ENCODE measurements around the gene OBSCN. TPM values are rescaled to one million over a fixed set of nuclear protein-coding genes. Genes with fewer than 3 reads are reported as not detected.
"Not testable (repeated sequence)": the region's sequence is repeated elsewhere in the genome, so short reads cannot be mapped to it uniquely, and the experiment has no call there.

OBSCN gene
- total RNA-seq, 2 experiments from 2014 or later, result 14.3 to 14.9 TPM

DNA sequence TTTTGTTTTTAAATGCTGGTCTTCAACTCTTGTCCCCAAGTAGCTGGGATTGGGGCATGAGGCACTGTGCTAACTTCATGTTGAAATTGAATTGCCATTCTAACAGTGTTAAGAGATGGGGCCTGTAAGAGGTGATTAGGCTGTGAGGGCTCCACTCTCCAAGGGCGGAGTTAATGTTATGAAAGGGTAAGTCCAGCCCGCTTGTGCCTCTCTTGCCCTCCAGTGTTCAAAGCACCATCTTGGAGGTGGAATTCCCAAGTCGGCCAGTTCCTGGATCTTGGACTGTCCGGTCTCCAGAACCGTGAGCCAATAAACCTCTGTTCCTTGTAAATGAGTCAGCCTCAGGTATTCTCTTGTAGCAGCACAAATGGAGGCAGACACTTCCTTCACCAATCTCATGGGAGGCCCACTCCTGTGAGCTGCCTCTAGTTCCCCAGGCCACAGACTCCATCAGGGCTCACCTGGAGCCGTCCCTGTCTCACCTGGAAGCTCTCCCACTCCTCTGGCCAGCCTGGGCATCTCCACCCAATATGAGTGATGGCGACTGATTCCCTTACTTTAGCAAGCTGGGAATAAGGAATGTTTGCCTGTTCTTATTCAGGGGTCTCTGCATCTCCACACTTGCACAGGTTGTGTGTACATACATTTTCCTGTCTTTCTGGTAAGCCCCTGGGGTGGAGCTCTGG is 26.7 kb upstream of the OBSCN start:
- ChIA-PET POLR2A (no interaction called here), CTCF (no interaction called here)
- intact Hi-C loops (cut with micrococcal nuclease), result no loop called here
- Mint-ChIP-seq H3K9me3 (no peaks in the 10 kb centered on the region), H3K4me3 (no peak overlapping the region), H3K36me3 (no peaks in the 10 kb centered on the region), H3K4me1 (ENCODE audit: low read depth) (peaks cover 10% of the 10 kb centered on the region), H3K27me3 (no peaks in the 10 kb centered on the region), H3K27ac (no peak overlapping the region)
- DNase-seq, result no peak

DNA sequence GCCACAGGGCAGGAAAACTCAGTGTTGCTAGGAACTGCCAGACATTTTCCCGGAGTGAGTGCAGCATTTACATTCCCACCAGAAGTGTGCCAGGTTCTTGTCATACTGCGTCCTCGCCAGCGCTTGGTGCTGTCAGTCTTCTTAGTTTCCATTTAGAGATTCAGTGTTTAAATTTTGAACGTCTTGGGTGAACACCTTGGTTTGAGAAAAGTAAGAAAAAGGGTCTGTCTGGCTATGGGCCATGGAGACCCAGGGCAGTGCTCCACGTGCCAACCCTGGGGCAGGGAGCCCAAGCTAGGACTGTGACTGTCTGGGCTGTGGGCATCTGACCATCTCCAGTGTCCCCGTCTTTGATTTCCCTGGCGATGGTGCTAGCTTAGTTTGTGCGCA is 26.2 kb upstream of the OBSCN start:
- POLR2A ChIA-PET, result no interaction called here

DNA sequence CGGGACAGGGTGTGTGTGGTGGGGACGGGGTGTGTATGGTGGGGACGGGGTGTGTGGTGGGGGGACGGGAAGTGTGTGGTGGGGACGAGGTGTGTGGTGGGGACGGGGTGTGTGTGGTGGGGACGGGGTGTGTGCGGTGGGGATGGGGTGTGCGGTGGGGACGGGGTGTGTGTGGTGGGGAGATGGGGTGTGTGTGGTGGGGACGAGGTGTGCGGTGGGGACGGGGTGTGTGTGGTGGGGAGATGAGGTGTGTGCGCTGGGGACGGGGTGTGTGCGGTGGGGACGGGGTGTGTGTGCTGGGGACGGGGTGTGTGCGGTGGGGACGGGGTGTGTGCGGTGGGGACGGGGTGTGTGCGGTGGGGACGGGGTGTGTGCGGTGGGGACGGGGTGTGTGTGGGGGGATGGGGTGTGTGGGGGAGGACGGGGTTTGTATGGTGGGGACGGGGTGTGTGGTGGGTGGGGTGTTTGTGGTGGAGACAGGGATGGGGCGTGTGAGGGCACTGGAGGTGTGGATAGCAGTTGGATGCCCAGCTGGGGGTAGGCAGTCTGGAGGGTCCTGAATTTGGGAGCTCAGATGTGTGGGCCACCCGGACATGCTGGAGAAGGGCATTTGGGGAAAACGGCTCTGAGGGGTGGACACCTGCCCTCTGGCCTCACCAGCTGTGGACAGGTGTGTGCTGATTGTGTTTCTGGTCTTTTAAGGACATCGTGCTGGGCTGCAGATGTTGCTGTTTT is 25.4 kb upstream of the OBSCN start:
- POLR2A ChIA-PET, result no interaction called here
- intact Hi-C loops (cut with micrococcal nuclease), result no loop called here

More for the DNA sequence above, 26.2 kb upstream of the OBSCN start:
- intact Hi-C loops (cut with micrococcal nuclease), result no loop called here
- H3K36me3 Mint-ChIP-seq, result no peaks in the 10 kb centered on the region
- H3K9me3 Mint-ChIP-seq, result no peaks in the 10 kb centered on the region
- DNase-seq, result no peak
- H3K4me3 Mint-ChIP-seq, result no peak overlapping the region
- CTCF ChIA-PET, result no interaction called here
- peaks cover 15% of the 10 kb centered on the region for H3K4me1 Mint-ChIP-seq (ENCODE audit: low read depth)
- H3K27me3 Mint-ChIP-seq, result no peaks in the 10 kb centered on the region
- no peak overlapping the region for H3K27ac Mint-ChIP-seq

DNA sequence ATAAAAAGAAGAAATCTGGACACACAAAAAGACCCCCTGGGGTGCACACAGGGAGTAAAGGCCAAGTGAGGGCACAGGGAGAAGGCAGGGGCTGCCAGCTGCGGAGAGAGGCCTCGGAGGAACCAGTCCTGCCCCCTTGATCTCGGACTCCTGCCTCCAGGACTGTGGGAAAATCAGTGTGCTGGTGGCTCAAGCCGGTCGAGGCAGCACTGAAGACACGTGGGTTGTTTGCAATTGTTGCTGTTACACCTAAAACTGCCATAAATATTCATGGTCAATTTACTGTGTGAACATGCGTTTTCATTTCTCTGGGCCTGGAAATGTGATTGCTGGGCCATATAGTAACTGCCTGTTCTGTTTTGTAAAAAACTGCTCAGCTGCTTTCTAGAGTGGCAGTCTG is 23.7 kb upstream of the OBSCN start:
- Mint-ChIP-seq H3K4me3 (no peak overlapping the region), H3K27ac (no peak overlapping the region), H3K27me3 (no peaks in the 10 kb centered on the region), H3K4me1 (ENCODE audit: low read depth) (peaks cover 17% of the 10 kb centered on the region), H3K36me3 (no peaks in the 10 kb centered on the region), H3K9me3 (no peaks in the 10 kb centered on the region)
- ChIA-PET CTCF (interaction anchor here (0.5 kb wide), 1 partner anchor 317 kb away, joined by 3 read pairs; no protein-coding TSS in a partner anchor), POLR2A (no interaction called here)
- intact Hi-C loops (cut with micrococcal nuclease), result no loop called here
- no peak for DNase-seq

More for the DNA sequence above, 25.4 kb upstream of the OBSCN start:
- Mint-ChIP-seq H3K4me1 (ENCODE audit: low read depth) (peaks cover 17% of the 10 kb centered on the region), H3K36me3 (no peaks in the 10 kb centered on the region), H3K4me3 (no peak overlapping the region), H3K9me3 (no peaks in the 10 kb centered on the region), H3K27ac (no peak overlapping the region), H3K27me3 (no peaks in the 10 kb centered on the region)
- no peak for DNase-seq
- CTCF ChIA-PET, result no interaction called here

GRCh38 chr1:228185641-228185965 is 22.2 kb upstream of the OBSCN start:
- no peaks in the 10 kb centered on the region for H3K27me3 Mint-ChIP-seq
- no peaks in the 10 kb centered on the region for H3K36me3 Mint-ChIP-seq
- no peak overlapping the region for H3K4me3 Mint-ChIP-seq
- ChIA-PET CTCF (interaction anchor here (0.6 kb wide), 1 partner anchor 617 kb away, joined by 3 read pairs; no protein-coding TSS in a partner anchor), POLR2A (no interaction called here)
- intact Hi-C loops (cut with micrococcal nuclease), result no loop called here
- peak; percentile 60 for DNase-seq
- H3K27ac Mint-ChIP-seq, result peak overlapping the region; percentile 67
- H3K4me1 Mint-ChIP-seq (ENCODE audit: low read depth), result peaks cover 23% of the 10 kb centered on the region
- no peaks in the 10 kb centered on the region for H3K9me3 Mint-ChIP-seq

DNA sequence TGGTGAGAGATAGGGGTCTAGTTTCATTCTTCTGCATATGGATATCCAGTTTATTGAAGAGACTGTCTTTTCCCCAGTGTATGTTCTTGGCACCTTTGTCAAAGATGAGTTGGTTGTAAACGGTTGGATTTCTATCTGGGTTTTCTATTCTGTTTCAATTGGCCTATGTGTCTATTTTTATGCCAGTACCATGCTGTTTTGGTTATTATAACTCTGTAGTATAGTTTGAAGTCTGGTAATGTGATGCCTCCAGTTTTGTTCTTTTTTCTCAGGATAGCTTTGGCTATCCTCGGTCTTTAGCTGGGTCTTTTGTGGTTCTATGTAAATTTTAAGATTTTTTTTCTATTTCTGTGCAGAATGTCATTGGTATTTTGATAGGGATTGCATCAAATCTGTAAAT is 19.6 kb upstream of the OBSCN start:
- H3K36me3 Mint-ChIP-seq; H3K4me3 Mint-ChIP-seq; DNase-seq; intact Hi-C loops (cut with micrococcal nuclease); POLR2A ChIA-PET; H3K9me3 Mint-ChIP-seq; H3K27me3 Mint-ChIP-seq; H3K27ac Mint-ChIP-seq: not testable (repeated sequence)
- CTCF ChIA-PET, result interaction anchor here (0.7 to 1.0 kb wide), 2 partner anchors 25 to 85 kb away, joined by 3 to 4 read pairs; partner anchors contain the start of gene C1orf35
- peaks cover 23% of the 10 kb centered on the region for H3K4me1 Mint-ChIP-seq (ENCODE audit: low read depth)

DNA sequence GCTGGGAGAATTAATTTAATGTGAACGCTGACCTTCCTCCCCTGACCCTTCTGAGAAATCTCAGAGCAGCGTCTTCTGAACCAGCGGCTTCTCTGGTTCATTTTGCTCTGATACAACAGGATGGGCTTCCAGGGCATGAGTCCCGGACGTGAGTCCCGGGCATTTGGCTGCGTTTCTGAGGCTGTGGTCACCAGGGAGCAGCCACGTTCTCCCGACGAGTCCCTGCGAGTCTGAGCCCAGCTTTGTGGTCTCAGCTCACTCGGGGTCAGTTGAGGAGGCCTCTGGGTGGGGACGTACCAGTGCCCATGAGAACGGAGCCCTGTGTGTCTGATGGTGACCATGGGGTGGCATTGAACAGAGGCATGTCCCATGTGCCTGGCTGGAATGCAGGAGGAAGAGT is 17.7 kb upstream of the OBSCN start:
- Mint-ChIP-seq H3K36me3 (no peaks in the 10 kb centered on the region), H3K27me3 (no peaks in the 10 kb centered on the region), H3K27ac (no peak overlapping the region), H3K9me3 (no peaks in the 10 kb centered on the region), H3K4me3 (no peak overlapping the region), H3K4me1 (ENCODE audit: low read depth) (peaks cover 22% of the 10 kb centered on the region)
- no peak for DNase-seq
- CTCF ChIA-PET, result no interaction called here
- intact Hi-C loops (cut with micrococcal nuclease), result no loop called here
- POLR2A ChIA-PET, result no interaction called here

DNA sequence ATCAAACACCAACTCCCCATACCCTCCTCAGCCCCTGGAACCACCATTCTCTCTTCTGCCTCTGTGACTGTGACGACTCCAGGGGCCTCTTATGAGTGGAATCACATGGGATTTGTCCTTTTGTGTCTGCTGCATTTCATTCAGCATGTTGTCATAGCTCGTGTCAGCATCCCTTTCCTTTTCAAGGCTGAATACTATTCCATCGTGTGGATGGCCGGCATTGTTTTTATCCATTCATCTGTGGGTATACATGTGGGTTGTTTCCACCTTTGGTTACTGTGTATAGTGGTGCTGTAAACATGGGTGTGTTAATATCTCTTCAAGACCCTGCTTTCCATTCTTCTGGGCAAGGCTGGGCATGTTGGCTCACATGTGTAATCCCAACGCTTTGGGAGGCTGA is 17.1 kb upstream of the OBSCN start:
- Mint-ChIP-seq H3K4me3 (no peak overlapping the region), H3K27me3 (no peaks in the 10 kb centered on the region), H3K27ac (no peak overlapping the region), H3K4me1 (ENCODE audit: low read depth) (peaks cover 16% of the 10 kb centered on the region), H3K9me3 (no peaks in the 10 kb centered on the region), H3K36me3 (no peaks in the 10 kb centered on the region)
- CTCF ChIA-PET, result no interaction called here
- DNase-seq, result no peak
- intact Hi-C loops (cut with micrococcal nuclease), result no loop called here
- POLR2A ChIA-PET, result no interaction called here

GRCh38 chr1:228194436-228194835 is 13.4 kb upstream of the OBSCN start:
- intact Hi-C loops (cut with micrococcal nuclease), result no loop called here
- Mint-ChIP-seq H3K36me3 (peaks cover 12% of the 10 kb centered on the region), H3K27ac (no peak overlapping the region), H3K27me3 (no peaks in the 10 kb centered on the region), H3K4me1 (ENCODE audit: low read depth) (peaks cover 5% of the 10 kb centered on the region), H3K4me3 (no peak overlapping the region), H3K9me3 (peaks cover 8% of the 10 kb centered on the region)
- POLR2A ChIA-PET, result no interaction called here
- DNase-seq, result no peak
- CTCF ChIA-PET, result no interaction called here

GRCh38 chr1:228194921-228195812 is 12.7 kb upstream of the OBSCN start:
- intact Hi-C loops (cut with micrococcal nuclease), result no loop called here
- H3K27me3 Mint-ChIP-seq, result no peaks in the 10 kb centered on the region
- no peak overlapping the region for H3K27ac Mint-ChIP-seq
- ChIA-PET POLR2A (no interaction called here), CTCF (no interaction called here)
- H3K9me3 Mint-ChIP-seq, result peaks cover 12% of the 10 kb centered on the region
- no peaks in the 10 kb centered on the region for H3K4me1 Mint-ChIP-seq (ENCODE audit: low read depth)
- H3K4me3 Mint-ChIP-seq, result no peak overlapping the region
- peaks cover 16% of the 10 kb centered on the region for H3K36me3 Mint-ChIP-seq
- DNase-seq, result no peak

DNA sequence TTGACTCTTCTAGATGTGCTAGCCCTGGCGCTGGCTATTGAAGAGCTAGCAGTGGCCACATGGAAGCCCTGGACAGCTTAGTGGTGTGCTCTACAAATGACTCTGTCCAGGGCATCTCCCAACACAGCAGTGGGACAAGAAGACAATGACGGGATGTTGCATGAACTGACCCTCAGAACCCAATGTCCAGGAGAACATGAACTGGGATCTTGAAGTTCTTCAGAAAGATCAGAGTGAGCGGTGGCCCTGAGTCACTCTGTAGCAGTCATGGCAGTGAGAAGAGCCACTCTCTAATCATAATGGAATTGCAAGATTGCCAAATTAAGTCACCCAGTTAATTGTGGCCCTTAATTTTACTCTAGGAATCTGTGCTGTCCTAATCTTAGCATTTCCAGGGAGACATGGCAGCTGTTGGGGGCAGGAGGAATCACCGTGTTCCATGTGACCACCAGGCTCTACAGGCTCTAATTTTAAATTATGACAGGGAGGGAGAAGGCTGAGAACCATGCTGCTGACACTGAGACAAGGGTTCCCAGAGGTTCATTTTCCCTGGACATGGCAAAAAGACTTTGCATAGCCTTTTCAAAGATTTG is 10.2 kb upstream of the OBSCN start:
- CTCF ChIA-PET, result no interaction called here
- H3K27me3 Mint-ChIP-seq, result no peaks in the 10 kb centered on the region
- H3K9me3 Mint-ChIP-seq, result peaks cover 12% of the 10 kb centered on the region
- POLR2A ChIA-PET, result no interaction called here
- H3K4me1 Mint-ChIP-seq (ENCODE audit: low read depth), result no peaks in the 10 kb centered on the region
- H3K27ac Mint-ChIP-seq, result no peak overlapping the region
- no peak for DNase-seq
- H3K36me3 Mint-ChIP-seq, result peaks cover 17% of the 10 kb centered on the region
- intact Hi-C loops (cut with micrococcal nuclease), result no loop called here
- no peak overlapping the region for H3K4me3 Mint-ChIP-seq

DNA sequence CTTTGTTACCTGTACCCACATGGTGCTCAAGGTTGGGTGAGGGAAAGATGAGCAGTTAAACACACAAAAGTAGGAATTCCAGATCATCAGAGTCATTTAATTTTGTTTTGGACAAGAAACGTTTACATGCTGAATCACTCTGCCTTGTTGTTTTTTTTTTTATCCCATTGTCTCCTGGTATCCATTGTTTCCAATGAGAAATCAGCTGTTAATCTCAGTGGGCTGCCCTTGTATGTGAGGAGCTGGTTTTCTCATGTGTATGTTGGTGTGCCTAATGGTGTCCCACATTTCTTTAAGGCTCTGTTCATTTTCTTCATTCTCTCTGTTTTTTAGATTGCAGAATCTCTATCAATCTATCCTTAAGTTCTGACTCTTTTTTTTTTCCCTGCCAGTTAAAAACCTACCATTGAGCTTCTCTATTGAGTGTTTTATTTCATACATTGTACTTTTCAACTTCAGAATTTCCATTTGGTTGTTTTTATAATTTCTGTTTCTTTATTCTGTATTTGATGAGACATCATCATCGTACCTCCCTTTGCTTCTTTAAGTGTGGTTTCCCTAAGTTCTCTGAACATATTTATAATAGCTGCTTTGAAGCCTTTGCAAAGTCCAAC is 8.8 kb upstream of the OBSCN start:
- no peaks in the 10 kb centered on the region for H3K4me1 Mint-ChIP-seq (ENCODE audit: low read depth)
- intact Hi-C loops (cut with micrococcal nuclease), result no loop called here
- POLR2A ChIA-PET, result no interaction called here

More for the DNA sequence above, 8.8 kb upstream of the OBSCN start:
- CTCF ChIA-PET, result no interaction called here
- Mint-ChIP-seq H3K27me3 (no peaks in the 10 kb centered on the region), H3K36me3 (peaks cover 17% of the 10 kb centered on the region), H3K27ac (no peak overlapping the region), H3K9me3 (peaks cover 12% of the 10 kb centered on the region), H3K4me3 (no peak overlapping the region)
- no peak for DNase-seq
